SK-N-SH (cell line): ENCODE results near the gene GPANK1.

ENCODE experiments used
- CTCF ChIP-seq: fragments of 200-600 bp; sonication (generic); IDR thresholded peaks from 2 replicates; pipeline ENCODE4 v1.6.1; 2017; ENCODE audit warnings: antibody characterized with exemption, mild to moderate bottlenecking, moderate library complexity
- EZH2phosphoT487 ChIP-seq: fragments of 200-600 bp; sonication (generic); IDR thresholded peaks from 2 replicates; pipeline ENCODE4 v1.6.1; 2017; ENCODE audit warnings: low read depth, mixed run types, mild to moderate bottlenecking, antibody characterized with exemption, moderate library complexity, borderline replicate concordance
- FOSL2 ChIP-seq: IDR thresholded peaks from 2 replicates; pipeline ENCODE4 v1.4.0; 2012; ENCODE audit warnings: low read depth, mild to moderate bottlenecking, moderate library complexity, borderline replicate concordance
- GABPA ChIP-seq: IDR thresholded peaks from 2 replicates; pipeline ENCODE4 v1.4.0; 2012; ENCODE audit warnings: low read depth, mild to moderate bottlenecking
- GATA2 ChIP-seq: sonication (generic); formaldehyde crosslinking; IDR thresholded peaks from 2 replicates; pipeline ENCODE4 v1.5.0; 2020; ENCODE audit warnings: mild to moderate bottlenecking, missing genetic modification reagents
- POLR2AphosphoS5 ChIP-seq: IDR thresholded peaks from 2 replicates; pipeline ENCODE4 v1.6.1; 2012; ENCODE audit warnings: low read depth, low read length
- TAF1 ChIP-seq: IDR thresholded peaks from 2 replicates; pipeline ENCODE4 v1.6.1; 2012; ENCODE audit warnings: low read depth, mild to moderate bottlenecking, low read length, moderate library complexity, borderline replicate concordance

GRCh38 chr6:31634969-31635575, 29.7 kb downstream of the GPANK1 start:
- no peak for TF ChIP-seq FOSL2
- TF ChIP-seq GABPA: no peak
- no peak for TF ChIP-seq POLR2AphosphoS5
- no peak for TF ChIP-seq TAF1
- no peak for TF ChIP-seq GATA2 (CRISPR knock-in tag)
- no peak for TF ChIP-seq CTCF
- TF ChIP-seq EZH2phosphoT487: no peak
